GM12878 (cell line): Measurements from ENCODE around the gene OTC. TPM values are rescaled to one million over a fixed set of nuclear protein-coding genes. Genes with fewer than 3 reads are reported as not detected.

Experiments used
- ATAC-seq: fragments of 200-7000 bp; cut with Tn5 transposase; 3 replicates; pipeline ENCODE4 v1.9.1; 2020; ENCODE audit warnings: mild to moderate bottlenecking, moderate library complexity
- BruUV-seq: library from RNA; stranded (reverse); fragments of 400-500 nt; replicated peaks from 2 replicates; lab custom pipeline; 2021; lab: Mats Ljungman, UMichigan
- CTCF ChIA-PET: fragments of 300-600 bp; sonication (Branson Sonifier 250); formaldehyde crosslinking; extraction: SDS; loops from one replicate; lab custom pipeline; 2021; ENCODE audit warnings: inconsistent platforms; lab: Yijun Ruan, JAX
- POLR2A ChIA-PET: fragments of 350-600 bp; formaldehyde crosslinking; extraction: SDS; loops from one replicate; lab custom pipeline; 2021; ENCODE audit warnings: inconsistent platforms; lab: Charles Lee
- RAD21 ChIA-PET: fragments of 300-600 bp; sonication (Branson Sonifier 250); formaldehyde crosslinking; loops from one replicate; lab custom pipeline; 2023; ENCODE audit warnings: antibody characterized with exemption; ENCODE audit not compliant: unreplicated experiment; lab: Charles Lee
- SMC1A ChIA-PET: fragments of 300-600 bp; sonication (Branson Sonifier 250); formaldehyde crosslinking; loops from one replicate; lab custom pipeline; 2023; ENCODE audit not compliant: unreplicated experiment, uncharacterized antibody; lab: Charles Lee
- DNase-seq: peaks from one replicate; pipeline ENCODE4 v3.0.0-alpha.2; 2011; ENCODE audit warnings: low read depth, low spot score
- FAIRE-seq: peaks from 3 replicates; lab custom pipeline; 2011; peaks lifted over from hg19 to GRCh38; lab: Jason Lieb, UNC
- H2AFZ ChIP-seq: 2 replicates; pipeline ENCODE4 v1.6.0; 2011; ENCODE audit warnings: low read depth, low read length, control low read depth; ENCODE audit not compliant: control insufficient read depth
- H3K27ac ChIP-seq: 2 replicates; pipeline ENCODE4 v1.5.1; 2011; ENCODE audit warnings: control low read depth; ENCODE audit not compliant: control insufficient read depth, insufficient read depth
- H3K27me3 ChIP-seq, 2 experiments: replicated peaks in 1 of 2; 2 replicates each; pipeline versions ENCODE4 v1.6.0 to v1.6.1; 2011; ENCODE audit warnings: low read length in 1 of 2; ENCODE audit not compliant: control insufficient read depth in 2 of 2, insufficient read depth in 2 of 2
- H3K36me3 ChIP-seq, 2 experiments: 2 replicates each; pipeline ENCODE4 v1.5.1; 2011; ENCODE audit warnings: low read length in 1 of 2; ENCODE audit not compliant: control insufficient read depth in 2 of 2, insufficient read depth in 2 of 2
- H3K4me1 ChIP-seq: 2 replicates; pipeline ENCODE4 v1.6.1; 2011; ENCODE audit warnings: mild to moderate bottlenecking, low read length, moderate library complexity, mixed read lengths; ENCODE audit not compliant: control insufficient read depth, insufficient read depth
- H3K4me2 ChIP-seq: 2 replicates; pipeline ENCODE4 v1.6.0; 2011; ENCODE audit warnings: control low read depth; ENCODE audit not compliant: control insufficient read depth, insufficient read depth
- H3K4me3 ChIP-seq: fragments of 200-600 bp; sonication (generic); 2 replicates; pipeline ENCODE4 v1.5.1; 2016
- H3K79me2 ChIP-seq: 2 replicates; pipeline ENCODE4 v1.6.0; 2011; ENCODE audit warnings: low read length; ENCODE audit not compliant: control insufficient read depth, insufficient read depth
- H3K9ac ChIP-seq: 2 replicates; pipeline ENCODE4 v1.8.0; 2011; ENCODE audit warnings: low read length, control low read depth, mixed read lengths; ENCODE audit not compliant: control insufficient read depth, insufficient read depth
- H3K9me3 ChIP-seq: replicated peaks from 3 replicates; pipeline ENCODE4 v1.5.1; 2011; ENCODE audit warnings: mild to moderate bottlenecking, low read length; ENCODE audit not compliant: control insufficient read depth, insufficient read depth
- H4K20me1 ChIP-seq: 2 replicates; pipeline ENCODE4 v1.6.0; 2011; ENCODE audit not compliant: control insufficient read depth, insufficient read depth
- ATF7 ChIP-seq: fragments of 450-650 bp; IDR thresholded peaks from 2 replicates; pipeline ENCODE4 v1.6.1; 2016; ENCODE audit warnings: low read depth, mild to moderate bottlenecking
- EZH2 ChIP-seq: IDR thresholded peaks from 2 replicates; pipeline ENCODE4 v1.6.1; 2012; ENCODE audit warnings: low read depth, mild to moderate bottlenecking, control low read depth, inconsistent platforms, low read length, borderline replicate concordance; ENCODE audit not compliant: control insufficient read depth
- MTA2 ChIP-seq: fragments of 450-650 bp; IDR thresholded peaks from 2 replicates; pipeline ENCODE4 v1.6.1; 2016; ENCODE audit warnings: low read depth, mild to moderate bottlenecking, moderate library complexity
- PAX5 ChIP-seq: IDR thresholded peaks from 2 replicates; pipeline ENCODE4 v1.6.1; 2011; ENCODE audit warnings: low read depth, low read length, borderline replicate concordance
- PML ChIP-seq: IDR thresholded peaks from 2 replicates; pipeline ENCODE4 v1.6.1; 2012; ENCODE audit warnings: low read length, inconsistent platforms
- RAD51 ChIP-seq: fragments of 450-650 bp; IDR thresholded peaks from 2 replicates; pipeline ENCODE4 v1.6.1; 2016; ENCODE audit warnings: moderate library complexity, mild to moderate bottlenecking, inconsistent platforms
- YBX1 ChIP-seq: fragments of 450-650 bp; IDR thresholded peaks from 2 replicates; pipeline ENCODE4 v1.6.1; 2016; ENCODE audit warnings: antibody characterized with exemption
- WGBS: methylation state at CpG from one replicate; pipeline ENCODE4 v1.1.6; 2016; ENCODE audit warnings: low lambda C conversion rate; ENCODE audit not compliant: insufficient replicate concordance, insufficient coverage; ENCODE audit errors: missing lambda C conversion rate; 5-methylcytosine and 5-hydroxymethylcytosine counted together
- in situ Hi-C: fragments of 300-500 bp; cut with MboI; formaldehyde crosslinking; loops from 9 replicates; pipeline ENCODE4 v1.14.3; 2018; ENCODE audit warnings: mixed read lengths
- intact Hi-C: fragments of 100-400 bp; cut with micrococcal nuclease; formaldehyde crosslinking; loops from one replicate; pipeline ENCODE4 v1.14.2; 2022; ENCODE audit not compliant: unreplicated experiment
- polyA plus RNA-seq, 11 experiments: library from polyadenylated mRNA; depleted of rRNA in 4 of 11; unstranded in 6 of 11; stranded (reverse) in 5 of 11; fragments of >200 nt; fragmentation: Nextera tagmentation in 4 of 11; fragmentation: Illumina TruSeq in 1 of 11; extraction: Ambion mirVana in 4 of 11; extraction: Trizol in 1 of 11; gene quantifications; 1 replicate in 1 of 11; 2 replicates in 10 of 11; pipeline versions ENCODE4 v1.2.1 to v1.2.3, GENCODE V29; 2011 to 2016; ENCODE audit warnings: inconsistent platforms in 2 of 11, missing spikeins in 2 of 11, low read depth in 1 of 11
- total RNA-seq, 4 experiments: library from RNA; depleted of rRNA in 3 of 4; stranded (reverse); fragments of >200 nt in 3 of 4; fragmentation: Illumina TruSeq in 1 of 4; extraction: Trizol in 1 of 4; gene quantifications; 2 replicates each; pipeline versions ENCODE4 v1.2.1 to v1.2.3, GENCODE V29; 2013 to 2021
- TF ChIP-seq, protein P1 (sequence below): fragments of 450-650 bp; formaldehyde crosslinking; IDR thresholded peaks from 2 replicates; pipeline ENCODE4 v1.4.0; 2020; ENCODE audit warnings: mild to moderate bottlenecking, moderate library complexity

Gene OTC
- total and polyA plus RNA-seq, 10 of the 15 experiments (the other 5 are each of a cell fraction or from before 2014, with no cell fraction given), result not detected

DNA sequence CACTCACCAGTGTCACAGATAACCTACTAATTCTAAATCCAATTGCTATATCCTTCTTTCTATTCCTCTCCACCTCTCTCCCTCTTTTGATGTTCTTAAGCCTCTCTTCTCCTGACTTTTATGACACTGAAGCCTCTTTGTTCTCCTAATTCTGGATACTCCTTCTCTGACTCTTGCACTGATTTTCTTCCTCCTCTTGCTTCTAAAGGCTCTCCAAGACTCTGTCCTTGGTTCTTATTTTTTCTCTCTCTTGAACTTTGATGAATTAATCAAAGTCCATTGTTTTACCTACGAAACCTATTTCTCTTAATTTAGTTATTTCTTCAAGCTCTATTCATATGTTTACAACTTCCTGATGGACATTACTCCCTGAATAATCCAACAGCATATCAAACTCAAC is 113.3 kb downstream of the OTC start:
- in situ Hi-C loops (no loop called here), intact Hi-C loops (no loop called here)
- Histone ChIP-seq H3K4me2 (no peak overlapping the region), H3K9ac (no peak overlapping the region), H3K27me3 (no peaks in the 10 kb centered on the region), H3K9me3 (no peaks in the 10 kb centered on the region), H2AFZ (no peak overlapping the region), H3K27ac (no peak overlapping the region), H3K79me2 (no peaks in the 10 kb centered on the region), H3K4me1 (no peaks in the 10 kb centered on the region), H3K4me3 (no peak overlapping the region), H3K36me3 (no peaks in the 10 kb centered on the region), H4K20me1 (no peaks in the 10 kb centered on the region)
- RAD21 ChIA-PET, result no interaction called here
- no TSS peak for BruUV-seq
- DNase-seq (no peak), ATAC-seq (no peak), FAIRE-seq (no peak)
- WGBS, result 0% methylated on average over 1 of the region's 1 CpG
- TF ChIP-seq PAX5 (no peak), YBX1 (no peak), RAD51 (no peak), MTA2 (no peak), EZH2 (no peak)
- CTCF ChIA-PET, result interaction anchor here (0.6 kb wide), 1 partner anchor 32 kb away, joined by 4 read pairs; no protein-coding TSS in a partner anchor
- POLR2A ChIA-PET, result interaction anchor here (0.6 kb wide), 1 partner anchor 12 kb away, joined by 3 read pairs; no protein-coding TSS in a partner anchor
- SMC1A ChIA-PET, result interaction anchor here (0.6 kb wide), 1 partner anchor 10 kb away, joined by 3 read pairs; no protein-coding TSS in a partner anchor

GRCh38 chrX:38468563-38469157 is 116.3 kb downstream of the OTC start:
- ChIA-PET RAD21 (no interaction called here), POLR2A (no interaction called here), CTCF (interaction anchor here (1.6 kb wide), 1 partner anchor 15 kb away, joined by 4 read pairs; no protein-coding TSS in a partner anchor), SMC1A (no interaction called here)
- in situ Hi-C loops (no loop called here), intact Hi-C loops (no loop called here)
- DNase-seq, result no peak
- no peaks in the 10 kb centered on the region for H4K20me1 ChIP-seq
- 21% methylated on average over 6 of the region's 6 CpGs for WGBS
- H2AFZ ChIP-seq, result no peak overlapping the region
- no peaks in the 10 kb centered on the region for H3K79me2 ChIP-seq
- no TSS peak for BruUV-seq
- H3K36me3 ChIP-seq, result no peaks in the 10 kb centered on the region
- no peak overlapping the region for H3K27ac ChIP-seq
- H3K4me2 ChIP-seq, result no peak overlapping the region
- no peaks in the 10 kb centered on the region for H3K4me1 ChIP-seq
- no peaks in the 10 kb centered on the region for H3K27me3 ChIP-seq
- no peak overlapping the region for H3K9ac ChIP-seq
- no peak overlapping the region for H3K4me3 ChIP-seq
- H3K9me3 ChIP-seq, result no peaks in the 10 kb centered on the region
- TF ChIP-seq ATF7 (no peak), PML (no peak)
- TF ChIP-seq, protein P1, sequence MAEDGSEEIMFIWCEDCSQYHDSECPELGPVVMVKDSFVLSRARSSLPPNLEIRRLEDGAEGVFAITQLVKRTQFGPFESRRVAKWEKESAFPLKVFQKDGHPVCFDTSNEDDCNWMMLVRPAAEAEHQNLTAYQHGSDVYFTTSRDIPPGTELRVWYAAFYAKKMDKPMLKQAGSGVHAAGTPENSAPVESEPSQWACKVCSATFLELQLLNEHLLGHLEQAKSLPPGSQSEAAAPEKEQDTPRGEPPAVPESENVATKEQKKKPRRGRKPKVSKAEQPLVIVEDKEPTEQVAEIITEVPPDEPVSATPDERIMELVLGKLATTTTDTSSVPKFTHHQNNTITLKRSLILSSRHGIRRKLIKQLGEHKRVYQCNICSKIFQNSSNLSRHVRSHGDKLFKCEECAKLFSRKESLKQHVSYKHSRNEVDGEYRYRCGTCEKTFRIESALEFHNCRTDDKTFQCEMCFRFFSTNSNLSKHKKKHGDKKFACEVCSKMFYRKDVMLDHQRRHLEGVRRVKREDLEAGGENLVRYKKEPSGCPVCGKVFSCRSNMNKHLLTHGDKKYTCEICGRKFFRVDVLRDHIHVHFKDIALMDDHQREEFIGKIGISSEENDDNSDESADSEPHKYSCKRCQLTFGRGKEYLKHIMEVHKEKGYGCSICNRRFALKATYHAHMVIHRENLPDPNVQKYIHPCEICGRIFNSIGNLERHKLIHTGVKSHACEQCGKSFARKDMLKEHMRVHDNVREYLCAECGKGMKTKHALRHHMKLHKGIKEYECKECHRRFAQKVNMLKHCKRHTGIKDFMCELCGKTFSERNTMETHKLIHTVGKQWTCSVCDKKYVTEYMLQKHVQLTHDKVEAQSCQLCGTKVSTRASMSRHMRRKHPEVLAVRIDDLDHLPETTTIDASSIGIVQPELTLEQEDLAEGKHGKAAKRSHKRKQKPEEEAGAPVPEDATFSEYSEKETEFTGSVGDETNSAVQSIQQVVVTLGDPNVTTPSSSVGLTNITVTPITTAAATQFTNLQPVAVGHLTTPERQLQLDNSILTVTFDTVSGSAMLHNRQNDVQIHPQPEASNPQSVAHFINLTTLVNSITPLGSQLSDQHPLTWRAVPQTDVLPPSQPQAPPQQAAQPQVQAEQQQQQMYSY (CRISPR knock-in tag), result no peak
- ATAC-seq, result no peak
- no peak for FAIRE-seq
